Loucy (cell line): Measurements from ENCODE around the gene AGAP3.

Experiments
- CTCF ChIP-seq: fragments of 200-600 bp; sonication (generic); conservative IDR thresholded peaks from 2 replicates; pipeline ENCODE4 v1.5.1; 2014; ENCODE audit warnings: mild to moderate bottlenecking, antibody characterized with exemption, low read length
- EZH2phosphoT487 ChIP-seq: fragments of 200-600 bp; IDR thresholded peaks from 2 replicates; pipeline ENCODE4 v1.6.1; 2018; ENCODE audit warnings: antibody characterized with exemption, mild to moderate bottlenecking, moderate library complexity, borderline replicate concordance

- TF ChIP-seq CTCF (no peak), EZH2phosphoT487 (no peak)
Observed at GRCh38 chr7:151116603-151117440, 30.5 kb downstream of the AGAP3 start.
